ENCODE data around the gene EXOSC7.
"Not testable (repeated sequence)": the region's sequence is repeated elsewhere in the genome, so short reads cannot be mapped to it uniquely, and the experiment has no call there.

EXOSC7 gene

DNA sequence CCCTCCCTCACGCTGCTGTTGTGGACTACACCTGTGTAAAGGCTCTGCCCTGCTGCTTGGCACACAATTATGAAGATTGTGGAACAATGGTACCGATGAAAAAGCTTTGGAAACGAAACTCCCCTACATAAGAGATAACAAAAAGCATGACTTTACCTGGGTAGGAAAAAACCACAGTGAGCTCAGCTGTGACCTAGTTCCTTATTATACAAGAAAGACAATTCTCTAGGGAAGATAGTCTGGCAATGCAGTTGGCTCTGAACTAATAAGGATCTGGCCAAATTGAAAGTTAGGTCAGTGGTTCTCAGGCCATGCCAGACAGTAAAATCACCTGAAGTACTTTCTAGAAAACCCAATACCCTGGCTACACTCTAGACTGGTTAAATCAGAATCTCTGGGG lies 66.1 kb downstream of the EXOSC7 start:
- Histone ChIP-seq H3K27ac (ENCODE audit: low read length) (no peak overlapping the region), H3K36me3 (ENCODE audit: control insufficient read depth in 1 of 2, insufficient read depth in 2 of 2, low read length in 2 of 2) (no peaks in the 10 kb centered on the region), H3K4me3 (ENCODE audit: low read depth in 1 of 2, low read length in 2 of 2) (no peak overlapping the region), H3K4me1 (ENCODE audit: control insufficient read depth in 1 of 2, insufficient read depth in 2 of 2, low read length in 2 of 2) (peaks cover 0 to 1% of the 10 kb centered on the region in 2 donors), H3K27me3 (ENCODE audit: low read depth, low read length) (no peaks in the 10 kb centered on the region), H3K9me3 (ENCODE audit: control insufficient read depth in 1 of 2, low read length in 2 of 2) (no peaks in the 10 kb centered on the region)

DNA sequence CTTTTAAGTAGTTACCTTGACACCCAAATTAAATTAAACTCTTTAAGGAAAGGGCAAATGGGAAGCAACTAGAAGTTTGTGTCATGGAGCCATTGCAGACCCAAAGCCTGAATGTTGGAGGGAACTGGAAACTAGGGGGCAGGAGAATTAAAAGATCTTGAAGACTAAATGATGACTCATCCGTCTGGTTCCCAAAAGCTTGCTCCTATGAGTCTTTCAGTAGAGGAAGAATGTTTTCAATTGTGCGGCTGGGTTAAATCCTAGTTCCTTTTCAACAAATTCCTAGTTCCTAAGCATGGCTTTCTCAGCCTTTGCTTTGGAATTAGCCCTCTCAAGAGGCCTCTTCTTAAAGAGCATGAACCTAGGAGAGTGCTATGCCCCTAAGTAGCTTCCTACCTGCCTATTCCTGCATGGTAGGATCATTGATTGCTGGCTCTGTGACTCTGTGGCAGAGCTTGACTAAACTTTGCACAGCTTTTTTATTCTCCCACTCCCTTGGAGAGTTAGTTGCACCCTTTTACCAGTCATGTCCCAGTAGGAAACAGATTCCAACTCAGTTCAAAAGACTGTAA lies 67.8 kb downstream of the EXOSC7 start:
- Histone ChIP-seq H3K27ac (ENCODE audit: low read length) (no peak overlapping the region), H3K4me1 (ENCODE audit: control insufficient read depth in 1 of 2, insufficient read depth in 2 of 2, low read length in 2 of 2) (no peaks in the 10 kb centered on the region), H3K4me3 (ENCODE audit: low read depth in 1 of 2, low read length in 2 of 2) (no peak overlapping the region), H3K36me3 (ENCODE audit: control insufficient read depth in 1 of 2, insufficient read depth in 2 of 2, low read length in 2 of 2) (no peaks in the 10 kb centered on the region), H3K27me3 (ENCODE audit: low read depth, low read length) (no peaks in the 10 kb centered on the region), H3K9me3 (ENCODE audit: control insufficient read depth in 1 of 2, low read length in 2 of 2) (no peaks in the 10 kb centered on the region)

DNA sequence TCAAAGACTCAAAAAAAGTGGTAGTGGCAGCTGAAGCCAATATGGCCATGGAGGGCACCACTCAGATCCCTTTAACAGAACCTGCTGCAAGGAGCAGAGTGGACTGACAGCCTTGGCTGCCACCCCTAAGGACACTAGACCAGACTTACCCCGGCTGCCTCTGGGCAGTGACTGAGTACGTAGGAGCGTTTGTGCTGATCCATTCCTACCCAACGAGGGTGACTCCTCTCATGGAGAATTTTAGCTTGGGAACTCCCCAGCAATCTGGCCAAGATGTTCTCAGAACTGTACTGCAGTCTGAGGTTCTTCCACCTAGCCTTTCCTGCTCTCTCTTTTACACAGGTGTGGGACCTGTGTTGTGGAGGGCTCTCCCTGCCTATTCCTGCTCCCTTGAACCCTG lies 72.2 kb downstream of the EXOSC7 start:
- Histone ChIP-seq H3K9me3 (ENCODE audit: control insufficient read depth in 1 of 2, low read length in 2 of 2) (no peaks in the 10 kb centered on the region), H3K27ac (ENCODE audit: low read length) (no peak overlapping the region), H3K36me3 (ENCODE audit: control insufficient read depth in 1 of 2, insufficient read depth in 2 of 2, low read length in 2 of 2) (no peaks in the 10 kb centered on the region), H3K27me3 (ENCODE audit: low read depth, low read length) (no peaks in the 10 kb centered on the region), H3K4me3 (ENCODE audit: low read depth in 1 of 2, low read length in 2 of 2) (no peak overlapping the region), H3K4me1 (ENCODE audit: control insufficient read depth in 1 of 2, insufficient read depth in 2 of 2, low read length in 2 of 2) (no peaks in the 10 kb centered on the region)

DNA sequence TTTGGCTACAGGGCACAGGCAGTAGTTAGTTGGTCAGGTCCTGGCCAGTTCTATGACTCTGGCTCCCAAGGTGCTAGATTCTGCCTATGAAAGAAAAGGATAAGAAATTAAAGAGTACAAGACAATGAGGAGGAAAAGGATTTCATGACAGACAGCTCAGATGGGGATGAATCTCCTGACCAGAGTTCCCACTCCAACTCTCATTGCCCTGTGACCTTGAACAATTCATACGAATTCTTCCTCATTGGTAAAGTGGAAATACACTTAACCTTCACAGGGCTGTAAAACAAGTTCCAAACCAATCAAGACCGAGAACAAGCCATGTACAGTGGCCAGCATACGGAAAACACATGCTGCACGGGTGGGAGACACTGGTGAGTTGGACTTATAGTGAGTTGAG lies 73.8 kb downstream of the EXOSC7 start:
- no peaks in the 10 kb centered on the region for H3K4me1 ChIP-seq (ENCODE audit: control insufficient read depth in 1 of 2, insufficient read depth in 2 of 2, low read length in 2 of 2)
- H3K4me3 ChIP-seq (ENCODE audit: low read depth in 1 of 2, low read length in 2 of 2): no peak overlapping the region
- no peak overlapping the region for H3K27ac ChIP-seq (ENCODE audit: low read length)
- no peaks in the 10 kb centered on the region for H3K27me3 ChIP-seq (ENCODE audit: low read depth, low read length)
- no peaks in the 10 kb centered on the region for H3K36me3 ChIP-seq (ENCODE audit: control insufficient read depth in 1 of 2, insufficient read depth in 2 of 2, low read length in 2 of 2)
- H3K9me3 ChIP-seq (ENCODE audit: control insufficient read depth in 1 of 2, low read length in 2 of 2): no peaks in the 10 kb centered on the region

DNA sequence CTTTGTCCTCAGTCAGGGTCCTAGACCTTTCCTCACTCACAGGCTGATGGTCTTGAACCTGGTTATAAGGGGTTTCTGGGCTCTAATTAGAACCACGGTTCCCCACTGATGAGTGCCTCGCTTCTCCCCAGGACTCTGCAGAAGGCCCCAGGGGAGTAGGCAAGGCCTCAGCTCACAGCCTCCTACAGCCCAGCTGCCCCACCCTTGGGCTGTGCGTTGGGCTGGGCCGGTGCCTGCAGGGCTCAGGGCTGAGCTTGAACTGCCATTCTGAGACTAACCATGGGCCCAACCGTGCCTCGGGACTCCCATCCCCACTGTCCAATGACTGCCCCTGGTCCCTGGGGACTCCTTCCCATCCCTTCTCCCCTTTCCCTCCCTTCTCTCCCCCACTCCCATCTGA lies 75.6 kb downstream of the EXOSC7 start:
- Histone ChIP-seq H3K27ac (ENCODE audit: low read length) (no peak overlapping the region), H3K27me3 (ENCODE audit: low read depth, low read length) (no peaks in the 10 kb centered on the region), H3K4me1 (ENCODE audit: control insufficient read depth in 1 of 2, insufficient read depth in 2 of 2, low read length in 2 of 2) (peaks cover 0 to 5% of the 10 kb centered on the region in 2 donors), H3K9me3 (ENCODE audit: control insufficient read depth in 1 of 2, low read length in 2 of 2) (no peaks in the 10 kb centered on the region), H3K36me3 (ENCODE audit: control insufficient read depth in 1 of 2, insufficient read depth in 2 of 2, low read length in 2 of 2) (no peaks in the 10 kb centered on the region), H3K4me3 (ENCODE audit: low read depth in 1 of 2, low read length in 2 of 2) (no peak overlapping the region)

DNA sequence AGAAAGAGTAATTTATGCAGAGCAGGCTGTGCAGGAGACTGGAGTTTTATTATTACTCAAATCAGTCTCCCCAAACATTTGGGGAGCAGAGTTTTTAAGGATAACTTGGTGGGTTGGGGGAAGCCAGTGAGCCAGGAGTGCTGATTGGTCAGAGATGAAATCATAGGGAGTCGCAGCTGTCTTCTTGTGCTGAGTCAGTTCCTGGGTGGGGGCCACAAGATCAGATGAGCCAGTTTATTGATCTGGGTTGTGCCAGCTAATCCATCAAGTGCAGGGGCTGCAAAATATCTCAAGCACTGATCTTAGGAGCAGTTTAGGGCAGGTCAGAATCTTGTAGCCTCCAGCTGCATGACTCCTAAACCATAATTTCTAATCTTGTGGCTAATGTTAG lies 77.8 kb downstream of the EXOSC7 start:
- not testable (repeated sequence) for H3K9me3 ChIP-seq (ENCODE audit: control insufficient read depth in 1 of 2, low read length in 2 of 2); H3K27ac ChIP-seq (ENCODE audit: low read length); H3K4me3 ChIP-seq (ENCODE audit: low read depth in 1 of 2, low read length in 2 of 2); H3K4me1 ChIP-seq (ENCODE audit: control insufficient read depth in 1 of 2, insufficient read depth in 2 of 2, low read length in 2 of 2); H3K27me3 ChIP-seq (ENCODE audit: low read depth, low read length); H3K36me3 ChIP-seq (ENCODE audit: control insufficient read depth in 1 of 2, insufficient read depth in 2 of 2, low read length in 2 of 2)

DNA sequence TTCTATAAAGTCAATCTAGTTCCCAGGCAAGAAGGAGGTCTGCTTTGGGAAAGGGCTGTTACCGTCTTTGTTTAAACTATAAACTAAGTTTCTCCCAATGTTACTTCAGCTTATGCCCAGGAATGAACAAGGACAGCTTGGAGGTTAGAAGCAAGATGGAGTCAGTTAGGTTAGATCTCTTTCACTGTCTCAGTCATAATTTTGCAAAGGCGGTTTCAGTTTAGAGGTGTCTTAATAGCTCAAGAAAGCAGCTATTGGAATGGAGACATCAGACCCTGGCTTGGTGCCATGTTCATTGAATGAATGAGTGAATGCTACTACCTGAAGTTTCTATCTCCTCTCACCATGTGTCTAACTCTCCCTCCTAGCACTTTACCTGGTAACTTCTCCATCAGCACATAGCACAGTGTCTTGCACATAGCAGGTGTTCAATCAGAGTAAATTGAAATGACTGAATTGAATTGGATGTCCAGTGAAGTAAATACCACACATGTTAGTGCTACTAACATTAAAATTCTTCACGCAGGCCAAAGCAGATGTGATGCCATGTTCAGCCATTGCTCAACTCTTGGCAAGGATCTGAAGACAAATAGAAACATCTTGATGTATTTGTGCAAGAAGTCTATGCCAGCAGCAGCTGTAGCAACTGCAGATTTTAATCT lies 78.3 kb downstream of the EXOSC7 start:
- H3K4me1 ChIP-seq (ENCODE audit: control insufficient read depth in 1 of 2, insufficient read depth in 2 of 2, low read length in 2 of 2): peaks cover 0 to 5% of the 10 kb centered on the region in 2 donors
- no peaks in the 10 kb centered on the region for H3K27me3 ChIP-seq (ENCODE audit: low read depth, low read length)
- no peaks in the 10 kb centered on the region for H3K36me3 ChIP-seq (ENCODE audit: control insufficient read depth in 1 of 2, insufficient read depth in 2 of 2, low read length in 2 of 2)
- no peak overlapping the region for H3K4me3 ChIP-seq (ENCODE audit: low read depth in 1 of 2, low read length in 2 of 2)
- H3K9me3 ChIP-seq (ENCODE audit: control insufficient read depth in 1 of 2, low read length in 2 of 2): no peaks in the 10 kb centered on the region
- H3K27ac ChIP-seq (ENCODE audit: low read length): no peak overlapping the region

DNA sequence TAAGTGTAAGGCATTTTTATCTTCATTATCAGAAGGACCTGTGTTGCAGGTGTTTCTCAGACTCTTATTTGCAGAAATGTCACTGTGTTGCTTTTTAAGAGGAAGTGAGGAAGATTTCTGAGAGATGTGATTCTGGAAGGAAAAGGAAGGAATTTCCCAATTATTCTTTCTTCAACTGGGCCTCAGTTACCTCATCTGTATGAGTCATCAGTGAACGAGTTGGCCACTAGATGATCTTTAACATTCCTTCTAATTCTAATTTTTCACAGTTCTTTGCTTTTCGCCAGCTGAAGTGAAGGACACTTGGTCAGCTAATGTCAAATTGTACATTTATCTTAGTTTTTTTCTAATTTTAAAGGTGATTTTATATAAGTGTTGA lies 79.0 kb downstream of the EXOSC7 start:
- Histone ChIP-seq H3K36me3 (ENCODE audit: control insufficient read depth in 1 of 2, insufficient read depth in 2 of 2, low read length in 2 of 2) (no peaks in the 10 kb centered on the region), H3K4me1 (ENCODE audit: control insufficient read depth in 1 of 2, insufficient read depth in 2 of 2, low read length in 2 of 2) (peaks cover 0 to 5% of the 10 kb centered on the region in 2 donors), H3K9me3 (ENCODE audit: control insufficient read depth in 1 of 2, low read length in 2 of 2) (no peaks in the 10 kb centered on the region), H3K4me3 (ENCODE audit: low read depth in 1 of 2, low read length in 2 of 2) (no peak overlapping the region), H3K27me3 (ENCODE audit: low read depth, low read length) (no peaks in the 10 kb centered on the region), H3K27ac (ENCODE audit: low read length) (peak overlapping the region; percentile 20)

DNA sequence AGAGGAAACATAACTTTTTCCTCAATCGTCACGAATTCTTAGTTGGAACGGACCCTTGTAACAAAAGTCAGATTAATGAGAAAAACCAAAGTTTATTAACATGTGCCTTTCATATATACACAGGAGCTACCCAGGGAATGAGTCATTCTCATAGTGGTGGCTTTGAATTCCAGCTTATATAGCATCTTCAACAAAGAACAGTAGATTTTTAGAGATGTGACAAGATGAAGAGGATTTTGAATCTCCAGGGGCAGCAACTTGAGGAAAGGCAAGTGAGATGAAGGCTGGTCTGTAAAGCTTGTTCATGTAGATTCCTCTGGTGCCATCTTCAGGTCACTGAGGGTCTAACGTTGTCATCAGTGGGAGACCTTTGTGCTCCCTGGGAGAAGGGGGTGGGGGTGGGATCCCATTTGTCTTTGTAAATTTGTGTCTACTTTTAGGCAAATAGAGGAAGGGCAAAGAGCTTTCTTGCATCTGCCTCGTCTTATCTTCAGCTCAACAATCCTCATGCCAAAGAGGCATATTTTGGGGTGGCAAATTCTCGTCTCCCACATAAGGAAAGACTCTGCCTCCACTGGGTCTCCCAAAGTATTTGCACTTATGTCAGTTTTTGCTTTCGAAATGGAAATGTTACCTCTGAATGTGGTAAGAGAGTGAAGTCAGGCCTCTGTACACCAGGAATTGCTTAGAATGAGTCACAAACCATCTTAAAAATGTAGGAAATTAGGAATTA lies 79.5 kb downstream of the EXOSC7 start:
- no peak overlapping the region for H3K4me3 ChIP-seq (ENCODE audit: low read depth in 1 of 2, low read length in 2 of 2)
- H3K9me3 ChIP-seq (ENCODE audit: control insufficient read depth in 1 of 2, low read length in 2 of 2): no peaks in the 10 kb centered on the region
- no peaks in the 10 kb centered on the region for H3K36me3 ChIP-seq (ENCODE audit: control insufficient read depth in 1 of 2, insufficient read depth in 2 of 2, low read length in 2 of 2)
- peaks cover 0 to 5% of the 10 kb centered on the region in 2 donors for H3K4me1 ChIP-seq (ENCODE audit: control insufficient read depth in 1 of 2, insufficient read depth in 2 of 2, low read length in 2 of 2)
- H3K27me3 ChIP-seq (ENCODE audit: low read depth, low read length): no peaks in the 10 kb centered on the region
- peak overlapping the region; percentile 20 for H3K27ac ChIP-seq (ENCODE audit: low read length)

DNA sequence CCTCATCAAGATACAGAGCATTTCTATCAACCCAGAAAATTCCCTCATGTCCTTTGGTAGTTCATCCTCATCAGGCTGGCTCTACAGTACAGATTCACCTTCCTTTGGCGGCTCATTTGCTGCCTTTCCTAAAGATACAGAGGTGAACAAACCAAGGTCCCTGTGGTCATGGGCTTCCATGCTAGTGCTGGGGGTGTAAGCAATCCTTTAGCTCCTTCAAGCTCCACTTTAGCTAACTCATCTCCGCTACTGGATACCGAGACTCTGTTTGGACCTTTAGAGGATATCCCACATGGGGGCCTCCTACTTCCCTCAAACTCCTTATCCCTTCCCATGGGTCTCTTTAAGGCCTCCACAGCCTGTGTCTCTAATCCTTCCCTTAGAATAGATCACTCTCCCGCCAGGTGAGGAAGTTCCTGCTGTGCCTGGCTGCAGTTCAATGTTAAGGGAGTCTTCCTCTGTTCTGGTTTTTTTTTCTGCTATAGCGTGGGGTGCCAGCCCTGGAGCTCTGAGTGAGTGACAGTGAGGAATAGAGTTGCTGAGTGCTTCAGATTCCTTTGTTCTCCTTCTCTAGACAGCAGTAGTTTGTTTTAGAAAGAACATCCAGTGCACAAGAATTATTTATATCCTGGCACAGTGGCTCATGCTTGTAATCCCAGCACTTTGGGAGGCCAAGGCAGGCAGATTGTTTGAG lies 80.7 kb downstream of the EXOSC7 start:
- no peaks in the 10 kb centered on the region for H3K9me3 ChIP-seq (ENCODE audit: control insufficient read depth in 1 of 2, low read length in 2 of 2)
- H3K27me3 ChIP-seq (ENCODE audit: low read depth, low read length): no peaks in the 10 kb centered on the region
- H3K4me3 ChIP-seq (ENCODE audit: low read depth in 1 of 2, low read length in 2 of 2): no peak overlapping the region
- H3K27ac ChIP-seq (ENCODE audit: low read length): no peak overlapping the region
- no peaks in the 10 kb centered on the region for H3K36me3 ChIP-seq (ENCODE audit: control insufficient read depth in 1 of 2, insufficient read depth in 2 of 2, low read length in 2 of 2)
- peaks cover 0 to 5% of the 10 kb centered on the region in 2 donors for H3K4me1 ChIP-seq (ENCODE audit: control insufficient read depth in 1 of 2, insufficient read depth in 2 of 2, low read length in 2 of 2)

DNA sequence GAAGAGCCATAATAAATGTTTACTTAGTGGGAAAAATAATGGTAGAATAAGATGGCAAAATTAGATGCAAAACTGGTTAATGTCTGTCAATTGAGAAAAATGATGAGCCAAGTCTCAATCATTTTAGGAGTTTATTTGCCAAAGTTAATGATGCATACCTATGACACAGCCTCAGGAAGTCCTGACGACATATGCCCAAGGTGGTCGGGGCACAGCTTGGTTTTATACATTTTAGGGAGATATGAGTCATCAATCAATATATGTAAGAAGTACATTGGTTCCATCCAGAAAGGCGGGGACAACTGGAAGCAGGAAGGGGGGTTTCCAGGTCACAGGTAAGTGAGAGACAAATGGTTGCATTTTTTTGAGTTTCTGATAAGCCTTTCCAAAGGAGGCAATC lies 81.5 kb downstream of the EXOSC7 start:
- Histone ChIP-seq H3K4me3 (ENCODE audit: low read depth in 1 of 2, low read length in 2 of 2) (no peak overlapping the region), H3K27me3 (ENCODE audit: low read depth, low read length) (no peaks in the 10 kb centered on the region), H3K4me1 (ENCODE audit: control insufficient read depth in 1 of 2, insufficient read depth in 2 of 2, low read length in 2 of 2) (peaks cover 0 to 5% of the 10 kb centered on the region in 2 donors), H3K27ac (ENCODE audit: low read length) (no peak overlapping the region), H3K36me3 (ENCODE audit: control insufficient read depth in 1 of 2, insufficient read depth in 2 of 2, low read length in 2 of 2) (no peaks in the 10 kb centered on the region), H3K9me3 (ENCODE audit: control insufficient read depth in 1 of 2, low read length in 2 of 2) (no peaks in the 10 kb centered on the region)
